NCI-H82 treated with DMSO at 0.1 percent for 48 hours (cell line): ENCODE data around the gene ADAMTSL5.
A peak's percentile ranks its signal among the peaks of the same experiment; 100 is the strongest.
"Not testable (repeated sequence)": the region's sequence is repeated elsewhere in the genome, so short reads cannot be mapped to it uniquely, and the experiment has no call there.

Experiments
- DNase-seq: peaks from one replicate; lab custom pipeline; 2025; ENCODE audit not compliant: unreplicated experiment; lab: John Stamatoyannopoulos, UW

Gene ADAMTSL5

DNA sequence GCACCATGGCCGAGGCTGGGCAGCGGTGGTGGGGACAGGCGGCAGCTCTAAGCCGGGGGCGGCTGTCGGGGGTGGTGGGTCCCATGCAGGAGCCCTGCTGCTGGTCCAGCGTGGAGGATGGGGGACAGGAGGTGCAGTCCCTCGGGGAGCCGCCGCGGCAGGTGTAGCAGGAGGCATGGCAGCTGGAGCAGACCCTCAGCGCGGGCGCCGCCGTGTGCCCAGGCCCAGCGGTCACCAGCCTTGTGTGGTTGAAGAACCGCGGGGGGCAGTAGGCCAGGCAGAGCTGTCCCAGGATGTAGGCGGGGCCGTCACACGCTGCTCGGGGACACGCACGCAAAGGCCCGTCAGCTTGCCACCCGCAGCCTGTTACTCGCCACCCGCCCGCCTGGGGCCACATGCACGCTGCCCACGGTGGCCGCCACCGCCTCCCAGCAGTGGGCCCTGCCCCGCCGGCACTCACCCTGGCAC is 30.9 kb downstream of the ADAMTSL5 start:
- DNase-seq: no peak

GRCh38 chr19:1481224-1481892 is 31.5 kb downstream of the ADAMTSL5 start:
- no peak for DNase-seq

DNA sequence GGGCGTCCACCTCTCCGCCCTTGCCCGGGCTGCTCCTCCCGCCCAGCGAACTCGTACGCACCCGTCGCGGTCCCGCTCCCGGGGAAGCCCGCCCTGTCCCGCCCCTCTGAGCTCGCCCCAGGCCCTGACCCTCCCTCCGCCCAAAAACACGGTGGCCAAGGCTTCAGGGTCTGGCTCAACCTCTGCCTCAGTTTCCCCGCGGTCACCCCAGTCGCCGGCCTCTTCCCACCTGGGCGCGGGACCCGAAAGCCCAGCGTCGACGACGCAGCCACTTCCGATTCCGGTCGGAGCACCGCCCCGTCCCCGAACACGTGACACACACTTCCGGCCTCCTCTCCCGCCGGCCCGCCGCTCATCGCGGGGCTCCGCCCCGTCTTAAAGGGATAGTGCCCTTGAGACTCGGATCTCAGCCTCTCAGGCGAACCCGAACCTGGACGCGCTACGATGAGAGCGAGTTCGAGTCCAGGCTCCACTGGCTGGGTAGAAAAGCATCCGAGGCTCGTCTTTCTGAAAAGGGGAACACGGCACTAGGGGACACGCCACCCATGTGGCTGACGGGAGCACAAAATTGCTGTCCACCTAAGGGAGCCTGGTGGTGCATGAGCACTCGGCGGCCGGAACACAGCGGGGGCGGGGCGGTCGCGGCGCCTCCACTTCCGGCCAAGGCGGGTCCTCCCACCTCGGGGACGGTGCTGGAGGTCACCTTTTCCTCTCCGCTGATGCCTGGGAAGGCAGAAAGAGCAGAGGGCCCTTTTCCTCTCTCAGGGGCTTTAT is 33.7 kb downstream of the ADAMTSL5 start, which contains the start of gene C19orf25:
Gene C19orf25 (minus strand): TSS at position 282 of the 774 bp plus-strand sequence. CDS start 312 bp downstream, outside the sequence.
- peak; percentile 67 for DNase-seq

DNA sequence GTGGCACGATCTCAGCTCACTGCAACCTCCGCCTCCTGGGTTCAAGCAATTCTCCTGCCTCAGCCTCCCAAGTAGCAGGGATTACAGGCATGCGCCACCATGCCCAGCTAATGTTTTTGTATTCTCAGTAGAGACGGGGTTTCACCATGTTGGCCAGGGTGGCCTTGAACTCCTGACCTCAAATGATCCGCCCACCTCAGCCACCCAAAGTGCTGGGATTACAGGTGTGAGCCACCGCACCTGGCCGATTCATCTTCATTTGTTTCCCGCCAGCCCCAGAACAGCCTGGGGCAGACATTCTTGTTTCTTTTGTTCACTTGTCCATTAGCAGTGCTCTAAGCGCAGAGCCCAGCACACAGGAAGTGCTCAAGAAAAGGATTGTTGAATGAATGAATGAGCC is 35.8 kb downstream of the ADAMTSL5 start:
- not testable (repeated sequence) for DNase-seq

- DNase-seq: no peak
Observed at GRCh38 chr19:1475751-1476437, 36.9 kb downstream of the ADAMTSL5 start.

DNA sequence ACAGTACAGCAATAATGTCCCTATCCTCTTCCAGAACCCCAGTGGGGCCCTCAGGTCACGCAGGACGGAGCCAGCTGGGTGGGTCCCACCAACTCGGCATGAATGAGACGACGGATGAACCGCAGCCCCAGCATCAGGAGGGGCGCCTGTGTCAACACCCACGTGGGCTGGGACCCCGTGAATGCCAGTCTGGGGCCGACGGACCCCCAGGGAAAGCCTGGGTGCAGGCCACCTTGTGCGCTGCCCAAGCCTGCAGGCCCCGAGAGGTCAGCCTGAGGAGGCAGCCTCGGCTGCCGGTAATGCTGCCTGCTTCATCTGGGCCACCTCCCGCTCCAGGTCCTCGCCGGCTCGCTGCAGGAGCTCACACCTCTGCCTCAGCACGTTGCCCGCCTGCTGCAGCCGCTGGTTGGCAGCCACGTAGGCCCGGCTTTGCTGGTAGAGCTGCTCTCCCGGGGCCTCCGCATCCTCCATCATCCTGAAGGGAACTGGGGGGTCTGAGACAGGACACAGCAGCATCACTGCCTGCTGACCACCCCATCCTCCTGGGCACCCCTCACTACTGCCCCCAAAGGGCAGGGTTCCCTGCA is 38.0 kb downstream of the ADAMTSL5 start:
- DNase-seq: no peak

- DNase-seq: no peak
Observed at GRCh38 chr19:1474011-1474764, 38.6 kb downstream of the ADAMTSL5 start.

DNA sequence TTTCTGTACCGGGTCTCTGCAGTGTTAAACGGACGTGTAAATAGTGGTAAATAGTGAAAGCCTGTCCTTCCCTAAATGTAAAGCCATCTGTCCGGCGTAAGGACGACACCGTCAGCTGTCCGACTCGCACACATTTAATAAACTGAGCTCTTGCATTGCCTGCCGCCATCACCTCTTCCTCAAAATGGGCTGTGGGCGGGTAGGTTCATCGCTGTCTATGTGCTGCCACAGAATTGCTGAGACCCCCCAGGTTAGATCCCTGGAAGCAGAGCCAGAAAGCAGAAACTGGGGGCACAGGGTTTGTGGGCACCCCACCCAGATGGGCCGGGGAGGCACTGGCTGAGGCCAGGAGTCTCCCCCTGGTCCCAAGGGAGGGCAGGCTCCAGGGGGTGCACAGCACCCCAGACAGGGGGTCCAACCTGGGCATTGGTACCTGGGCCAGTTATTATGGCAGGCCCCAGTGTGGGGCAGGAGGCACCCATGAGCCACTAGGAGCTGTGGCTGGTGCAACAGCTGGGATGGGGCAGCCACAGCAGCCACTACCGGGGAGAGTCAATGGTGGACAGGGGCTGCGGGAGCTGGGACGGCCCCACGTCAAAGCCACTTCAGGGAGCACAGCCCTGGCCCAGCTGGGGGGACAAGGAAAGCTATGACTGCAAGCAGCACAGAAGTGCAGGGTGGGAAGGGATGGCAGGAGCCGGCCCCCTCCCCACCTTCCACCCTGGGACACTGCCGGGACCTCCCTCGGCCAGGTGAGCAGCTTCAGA is 39.6 kb downstream of the ADAMTSL5 start:
- DNase-seq: no peak

GRCh38 chr19:1472231-1473084 is 40.4 kb downstream of the ADAMTSL5 start:
- DNase-seq: no peak

- no peak for DNase-seq
Observed at GRCh38 chr19:1471515-1472160, 41.2 kb downstream of the ADAMTSL5 start.

- DNase-seq: no peak
Observed at GRCh38 chr19:1471010-1471514, 41.8 kb downstream of the ADAMTSL5 start.

DNA sequence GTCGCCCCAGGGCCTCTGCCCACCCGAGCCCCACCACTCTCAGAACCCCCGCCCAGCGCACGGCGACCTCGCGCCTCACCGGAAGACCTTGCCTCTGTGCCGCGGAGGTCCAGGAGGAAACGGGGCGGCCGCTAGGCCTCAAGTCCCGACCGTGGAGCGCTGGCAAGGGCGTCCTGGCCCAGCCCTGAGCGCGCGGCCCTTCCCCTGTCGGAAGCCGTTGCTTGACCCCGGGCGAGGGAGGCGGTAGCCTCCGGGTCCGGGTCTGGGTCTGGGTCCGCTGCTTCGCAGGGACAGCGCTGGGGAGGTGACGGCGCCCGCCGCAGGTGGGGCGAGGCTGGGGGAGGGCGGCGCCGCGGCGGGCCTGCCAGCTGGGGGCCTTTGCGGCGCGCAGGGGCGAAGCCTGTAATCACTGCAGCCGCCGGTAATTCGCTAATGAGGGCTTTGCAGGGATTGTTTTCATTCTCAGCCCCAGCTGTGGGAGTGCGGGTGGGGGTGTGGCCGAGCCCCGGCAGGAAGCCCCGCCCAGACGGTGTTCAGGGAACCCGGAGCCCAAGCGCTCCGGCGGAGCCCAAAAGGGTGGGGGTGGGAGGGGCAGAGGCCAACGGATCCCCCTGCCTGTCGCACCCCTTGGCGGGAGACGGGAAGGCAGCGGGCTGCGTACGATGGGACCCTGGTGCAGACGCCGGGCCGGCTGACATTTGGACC is 42.4 kb downstream of the ADAMTSL5 start:
- peak; percentile 78 for DNase-seq

- DNase-seq: no peak
Observed at GRCh38 chr19:1470055-1470304, 42.8 kb downstream of the ADAMTSL5 start.

- DNase-seq: no peak
Observed at GRCh38 chr19:1469255-1470054, 43.4 kb downstream of the ADAMTSL5 start.

DNA sequence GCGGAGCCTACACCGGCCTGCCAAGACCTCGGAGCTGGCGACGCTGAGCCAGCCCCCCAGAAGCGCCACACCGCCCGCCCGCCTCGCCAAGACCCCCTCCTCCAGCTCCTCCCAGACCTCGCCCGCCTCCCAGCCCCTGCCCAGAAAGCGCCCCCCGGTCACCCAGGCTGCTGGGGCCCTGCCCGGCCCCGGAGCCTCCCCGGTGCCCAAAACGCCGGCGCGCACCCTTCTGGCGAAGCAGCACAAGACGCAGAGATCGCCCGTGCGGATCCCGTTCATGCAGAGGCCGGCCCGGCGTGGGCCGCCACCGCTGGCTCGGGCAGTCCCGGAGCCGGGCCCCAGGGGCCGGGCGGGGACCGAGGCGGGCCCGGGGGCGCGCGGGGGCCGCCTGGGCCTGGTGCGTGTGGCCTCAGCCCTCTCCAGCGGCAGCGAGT is 44.0 kb downstream of the ADAMTSL5 start:
- DNase-seq: no peak

DNA sequence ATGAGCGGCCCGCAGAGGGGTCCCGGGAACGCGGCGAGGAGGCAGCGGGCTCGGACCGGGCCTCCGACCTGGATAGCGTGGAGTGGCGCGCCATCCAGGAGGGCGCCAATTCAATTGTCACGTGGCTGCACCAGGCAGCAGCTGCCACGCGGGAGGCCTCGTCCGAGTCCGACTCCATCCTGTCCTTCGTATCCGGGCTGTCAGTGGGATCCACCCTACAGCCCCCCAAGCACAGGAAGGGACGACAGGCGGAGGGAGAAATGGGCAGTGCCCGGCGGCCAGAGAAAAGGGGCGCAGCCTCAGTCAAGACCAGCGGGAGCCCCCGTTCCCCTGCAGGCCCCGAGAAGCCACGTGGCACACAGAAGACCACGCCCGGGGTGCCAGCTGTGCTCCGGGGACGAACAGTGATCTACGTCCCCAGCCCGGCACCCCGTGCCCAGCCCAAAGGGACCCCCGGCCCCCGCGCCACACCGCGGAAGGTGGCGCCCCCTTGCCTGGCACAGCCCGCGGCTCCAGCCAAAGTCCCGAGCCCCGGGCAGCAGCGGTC is 44.5 kb downstream of the ADAMTSL5 start:
- DNase-seq: no peak
